Measurements from ENCODE around the gene DOCK9.

Gene DOCK9

DNA sequence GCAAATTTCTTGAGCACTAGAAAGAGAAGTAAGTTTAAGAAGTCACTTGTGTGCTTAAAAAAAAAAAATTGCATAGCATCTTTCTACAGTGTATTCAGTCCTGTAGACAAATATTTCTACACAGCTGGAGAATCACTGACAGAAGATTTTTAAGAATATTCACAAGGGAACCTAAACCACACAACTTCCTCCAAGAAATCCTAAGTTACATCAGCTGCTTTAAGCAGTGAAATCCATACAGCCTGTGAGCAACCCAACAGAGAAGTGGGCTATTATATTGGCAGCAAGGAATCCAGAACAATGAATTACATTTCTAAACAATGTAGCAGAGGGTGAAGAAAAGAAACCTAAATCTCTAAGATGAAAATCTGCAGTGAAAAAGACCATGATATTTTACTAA lies 1.5 kb downstream of the DOCK9 start:
- DNase-seq = no peak

DNA sequence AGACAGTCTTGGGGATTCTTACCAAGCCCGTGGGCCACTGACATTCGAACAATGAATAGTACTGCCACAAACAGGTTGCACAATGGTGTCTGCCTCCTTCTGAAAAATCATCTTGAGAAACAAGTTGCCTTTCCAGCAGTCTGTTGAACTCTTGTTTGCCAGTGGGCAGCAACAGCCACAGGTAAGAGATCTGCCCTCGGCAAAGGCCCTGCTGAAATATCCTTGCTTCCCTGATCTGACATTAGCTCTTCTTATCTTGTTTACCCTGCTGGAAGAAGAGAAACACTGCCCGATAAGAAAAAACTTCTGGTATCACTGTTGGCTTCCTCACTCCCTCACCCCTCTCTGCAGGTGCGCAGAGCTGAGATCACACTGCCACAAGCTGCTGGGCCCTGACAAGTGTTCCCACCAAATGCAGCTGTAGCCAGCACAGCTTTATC lies 2.0 kb downstream of the DOCK9 start:
- peak; percentile 18 for DNase-seq

DNA sequence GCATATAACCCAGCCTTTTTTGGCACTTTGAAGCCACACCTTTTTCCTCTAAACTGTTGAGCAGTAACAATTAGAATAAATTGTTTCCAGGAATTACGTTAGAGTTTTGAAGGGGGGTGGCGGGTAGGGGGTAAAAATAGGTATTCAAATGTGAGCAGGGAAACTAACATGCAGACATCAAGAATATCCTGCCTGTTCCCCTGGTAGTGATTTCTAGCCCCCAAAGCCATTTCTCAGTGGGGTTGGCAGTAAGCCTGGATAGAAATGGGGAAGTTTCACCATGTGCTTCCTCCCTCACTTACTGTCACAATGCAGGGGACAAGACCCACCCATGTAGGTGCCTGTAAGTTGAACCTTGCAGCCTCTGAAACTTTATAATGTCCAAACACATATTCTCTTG lies 3.8 kb downstream of the DOCK9 start:
- no peak for DNase-seq

DNA sequence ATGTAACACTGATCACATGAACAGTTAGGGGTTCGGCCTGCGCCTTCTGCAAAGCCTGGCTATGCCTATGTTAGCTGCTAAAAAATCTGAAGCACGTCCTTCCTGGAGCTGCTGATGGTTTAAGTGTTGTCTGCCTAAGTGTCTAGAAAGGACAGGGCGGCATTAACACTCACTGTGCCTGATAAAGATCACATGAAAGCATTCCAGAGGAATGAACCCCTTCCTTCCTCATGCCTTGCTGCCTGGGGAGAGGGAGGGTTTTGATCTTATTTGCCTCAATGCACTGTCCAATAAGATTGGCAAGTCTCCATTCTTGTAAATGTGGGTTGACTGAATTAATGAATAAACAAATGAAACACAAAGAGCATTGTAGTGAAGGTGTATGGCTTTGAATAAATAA lies 5.2 kb downstream of the DOCK9 start:
- DNase-seq = no peak

DNA sequence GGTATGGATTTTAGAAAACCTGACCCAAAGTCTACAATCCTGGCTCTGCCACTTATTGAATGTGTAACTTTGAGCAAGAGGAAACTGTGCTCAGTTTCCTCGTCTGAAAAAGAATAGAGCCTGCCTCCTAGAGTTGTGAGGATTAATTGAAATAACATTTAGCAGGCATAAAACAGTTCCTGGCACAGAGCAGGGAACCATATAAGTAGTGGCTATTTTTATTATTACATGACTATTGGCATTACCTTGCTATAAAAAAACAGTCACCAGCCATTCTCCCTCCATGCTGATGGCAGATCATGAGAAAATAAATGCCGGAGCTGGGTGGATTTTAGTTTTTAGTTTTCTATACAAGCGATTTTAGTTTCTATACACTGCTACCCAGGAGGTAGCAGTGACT lies 5.8 kb downstream of the DOCK9 start:
- DNase-seq = no peak

DNA sequence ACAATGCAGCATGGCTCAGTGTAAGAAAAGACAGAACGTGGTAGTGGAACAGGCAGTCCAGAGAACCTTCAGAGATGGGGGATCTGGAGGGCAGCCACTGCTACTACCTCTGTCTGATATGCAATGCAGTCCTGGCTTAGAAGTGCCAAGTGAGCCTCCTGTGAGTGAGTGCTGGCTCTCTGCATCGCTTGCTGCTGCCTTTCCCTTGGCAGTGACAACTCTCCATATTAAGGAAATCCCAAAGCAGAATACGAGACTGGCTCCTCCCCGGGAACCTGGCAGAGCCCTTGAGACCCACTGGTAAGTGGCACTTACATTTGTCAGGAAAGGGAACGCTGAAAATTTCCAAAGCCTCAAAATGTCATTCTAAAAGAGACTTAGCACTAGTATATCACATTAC lies 7.5 kb downstream of the DOCK9 start:
- DNase-seq = no peak

DNA sequence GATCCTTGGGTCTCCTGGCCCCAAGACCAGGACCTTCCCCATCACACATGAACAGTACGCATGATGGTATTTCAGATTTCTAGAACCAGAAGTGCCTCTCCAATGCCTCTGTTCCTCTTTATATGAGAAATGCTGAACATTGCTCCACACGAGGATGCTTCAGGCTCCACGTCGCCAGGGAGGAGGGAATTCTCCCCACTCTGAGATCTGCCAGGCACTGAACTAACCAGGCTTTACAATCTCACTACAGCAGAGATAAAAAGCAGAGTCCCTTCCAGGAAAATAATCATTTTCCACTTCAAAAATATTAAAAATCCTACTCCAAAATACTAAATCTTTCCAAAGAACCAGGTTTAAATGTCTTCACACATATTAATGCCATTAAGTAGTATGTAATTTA lies 10.4 kb downstream of the DOCK9 start:
- no peak for DNase-seq

DNA sequence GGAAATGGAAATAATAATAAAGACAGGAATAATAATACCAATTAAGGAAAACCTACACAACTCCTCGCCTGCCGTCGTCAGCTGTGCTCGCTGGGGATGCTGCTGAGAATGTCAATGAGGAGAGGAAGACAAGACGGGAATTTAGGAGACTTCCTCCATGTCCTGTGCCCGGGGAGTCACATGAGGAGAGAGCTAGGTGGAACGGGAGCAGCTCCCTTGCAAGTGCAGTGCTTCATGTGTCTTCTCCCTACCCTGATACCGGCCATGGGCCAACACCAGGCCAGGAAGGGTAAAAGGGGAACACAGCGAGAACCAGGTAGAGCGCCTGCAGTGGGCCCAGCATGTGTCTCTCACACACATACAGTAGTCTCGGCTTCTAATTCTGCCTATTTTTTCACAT lies 11.8 kb downstream of the DOCK9 start:
- DNase-seq = no peak

DNA sequence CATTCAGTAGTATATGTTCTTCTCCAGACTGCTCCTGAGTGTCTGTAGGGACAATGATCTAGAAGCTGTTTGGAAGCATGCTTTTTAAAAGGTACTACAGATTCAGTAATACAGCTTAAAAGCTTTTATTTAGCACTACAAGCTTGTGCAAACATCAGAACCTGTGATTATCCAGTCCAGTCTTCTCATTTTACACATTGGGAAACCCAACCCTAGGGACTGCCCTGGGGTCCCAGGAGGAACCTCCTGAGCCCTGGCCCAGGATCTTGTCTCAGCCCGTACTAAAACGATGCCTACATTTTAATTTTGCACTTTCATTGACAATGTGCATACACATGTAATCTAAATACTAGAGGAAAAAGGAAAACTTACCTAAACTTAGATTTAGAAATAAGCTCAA lies 12.5 kb downstream of the DOCK9 start:
- no peak for DNase-seq

DNA sequence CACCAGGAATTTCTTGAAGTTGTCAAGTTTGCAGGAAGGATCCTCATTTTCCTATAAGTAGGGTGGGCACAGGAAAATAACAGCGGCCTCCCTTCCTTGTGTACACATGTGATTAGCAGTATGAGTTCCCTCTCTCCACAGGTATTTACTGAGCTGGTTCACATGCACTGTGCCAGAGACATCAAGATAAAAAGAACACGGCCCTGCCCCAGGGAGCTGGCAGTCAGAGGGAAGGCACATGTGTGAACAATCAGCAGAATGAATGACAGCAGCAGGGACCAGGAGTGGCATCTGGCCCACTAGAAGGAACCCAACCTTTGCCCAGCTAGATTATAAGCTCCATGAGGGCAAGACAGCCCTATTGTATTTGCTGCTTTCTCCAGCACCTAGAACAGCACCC lies 13.9 kb downstream of the DOCK9 start:
- no peak for DNase-seq

DNA sequence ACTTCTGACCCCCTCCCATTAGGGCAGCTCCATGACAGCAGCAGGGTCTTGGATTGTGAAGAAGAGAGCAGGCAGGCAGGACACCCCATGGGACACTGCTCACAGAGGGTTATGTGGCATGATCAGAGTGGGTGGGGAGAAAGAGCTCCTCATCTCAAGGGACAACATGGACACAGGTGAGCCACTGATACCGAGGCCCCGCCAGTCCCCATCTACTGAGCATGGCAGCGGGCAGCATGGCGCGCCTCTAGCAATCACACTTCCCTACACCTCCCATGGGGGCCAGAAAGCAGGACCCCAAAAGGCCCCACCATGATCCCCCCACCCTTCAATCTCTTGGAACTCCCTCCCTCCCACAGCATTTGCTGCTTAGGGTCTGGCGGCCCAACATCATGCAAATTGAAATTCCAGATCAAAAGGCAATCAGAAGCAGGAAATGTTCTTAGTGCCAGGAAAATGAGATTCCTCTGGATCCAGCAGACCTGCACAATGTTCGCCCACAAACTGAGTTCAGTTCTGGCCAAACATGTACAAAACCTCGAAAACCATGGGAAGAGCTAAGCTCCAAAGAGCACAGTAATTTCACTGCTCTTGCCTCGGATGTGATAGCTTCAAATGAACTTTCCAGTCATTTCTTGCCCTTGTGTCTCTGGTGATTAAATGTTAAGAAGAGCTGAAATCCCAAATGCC lies 14.8 kb downstream of the DOCK9 start:
- no peak for DNase-seq

DNA sequence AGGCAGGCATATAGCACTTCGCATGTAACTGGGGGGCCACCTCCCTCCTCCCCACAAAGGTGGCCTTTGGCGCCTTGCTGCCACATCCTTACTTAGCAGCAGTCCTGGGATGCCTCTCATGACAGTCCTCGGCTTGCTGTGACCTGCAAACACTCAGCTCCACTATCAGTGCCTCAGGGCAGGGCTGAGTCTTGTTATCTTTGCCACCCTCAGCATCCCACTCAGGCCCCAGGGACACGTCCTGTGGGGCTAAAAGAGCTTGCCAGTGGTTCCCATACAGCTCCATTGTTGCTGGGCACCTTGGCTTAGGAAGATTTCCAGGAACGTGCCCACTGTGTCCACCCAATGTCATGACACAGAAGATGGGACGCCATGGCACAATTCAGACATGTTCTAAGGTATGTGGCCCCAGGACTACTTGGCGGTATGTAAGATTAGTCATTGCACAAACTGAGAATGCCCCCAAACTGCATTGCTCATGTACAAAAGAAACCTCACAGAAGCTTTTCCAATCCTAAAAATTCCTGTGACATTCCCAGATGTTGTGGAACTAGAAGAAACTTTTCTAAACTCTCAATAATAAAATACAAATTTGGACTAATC lies 16.3 kb downstream of the DOCK9 start:
- DNase-seq = no peak

DNA sequence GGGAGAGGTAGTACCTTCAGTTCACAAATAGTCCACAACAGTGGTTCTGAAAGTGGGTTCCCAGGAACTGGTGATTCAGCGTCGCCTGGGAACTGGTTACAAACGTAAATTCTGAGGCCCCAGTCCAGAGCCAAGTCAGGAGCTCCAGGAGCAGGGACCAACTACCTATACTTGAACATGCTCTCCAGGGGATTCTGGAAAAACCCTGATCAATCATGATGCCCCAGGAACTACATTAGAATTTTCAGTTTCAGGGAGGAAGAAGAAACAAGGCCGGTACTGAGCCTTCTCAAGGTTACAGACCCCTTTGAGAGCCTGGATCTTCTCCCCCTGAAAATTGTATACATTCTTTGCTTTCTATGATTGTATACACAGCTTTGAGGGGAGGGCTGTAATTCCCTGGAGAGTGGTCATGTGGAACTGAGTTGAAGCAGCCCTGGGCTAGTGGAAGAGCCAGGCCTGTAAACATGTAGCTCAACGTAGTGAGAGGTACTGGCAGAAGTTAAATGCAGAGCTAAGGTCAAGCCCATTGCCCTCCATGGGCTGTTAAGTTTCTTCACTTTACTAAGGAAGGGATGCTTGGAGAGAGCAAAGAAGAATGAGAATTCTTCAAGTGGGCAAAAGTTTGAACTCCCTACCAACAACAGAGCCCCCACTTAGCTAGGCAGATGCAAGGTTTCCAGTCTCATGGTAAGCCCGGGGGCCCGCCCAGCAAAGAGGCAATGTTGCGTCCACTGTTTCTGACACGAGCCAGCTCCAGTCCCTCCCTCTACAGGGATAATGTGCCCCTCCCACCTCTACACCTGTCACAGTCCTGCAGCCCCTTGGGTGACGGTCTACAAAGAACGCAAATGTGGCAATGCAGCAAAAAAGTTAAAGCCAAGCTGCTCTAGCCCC lies 17.0 kb downstream of the DOCK9 start:
- no peak for DNase-seq

DNA sequence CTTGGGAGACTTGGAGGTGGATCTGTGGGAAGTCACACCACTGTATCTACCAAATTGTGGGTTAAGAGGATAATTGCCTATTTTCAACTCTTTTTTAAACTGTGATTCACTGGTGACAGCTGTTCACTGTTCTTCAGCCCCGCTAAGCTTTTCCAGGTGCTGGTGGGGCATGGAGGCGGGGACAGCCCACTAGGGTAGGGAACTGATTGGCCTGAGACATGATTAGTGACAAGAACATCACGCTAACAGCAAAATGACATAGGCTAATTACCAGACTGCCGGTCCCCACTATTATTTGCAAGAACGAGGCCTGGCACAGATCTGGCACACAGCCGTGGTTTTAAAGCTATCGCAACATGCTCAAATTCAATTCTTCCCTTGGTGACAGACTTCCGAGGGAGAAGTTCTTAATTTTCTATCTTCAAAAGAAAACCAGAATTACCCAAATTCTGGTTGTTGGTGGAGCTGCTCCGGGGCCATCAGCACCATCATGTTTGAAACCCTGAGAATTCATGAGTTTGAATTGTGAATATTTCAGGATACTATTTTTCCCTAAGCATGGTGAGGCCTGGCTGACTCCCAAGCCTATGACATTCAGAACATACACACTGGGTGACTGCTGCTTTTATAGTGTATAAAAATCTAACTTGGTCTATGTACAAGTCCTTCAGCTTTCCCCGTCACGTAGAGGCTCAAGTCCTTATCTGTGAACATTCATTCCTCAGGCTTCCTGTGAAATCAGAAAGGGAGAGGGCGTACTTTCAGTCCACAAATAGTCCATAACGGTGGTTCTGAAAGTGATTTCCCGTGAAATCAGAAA lies 17.9 kb downstream of the DOCK9 start:
- DNase-seq = no peak

DNA sequence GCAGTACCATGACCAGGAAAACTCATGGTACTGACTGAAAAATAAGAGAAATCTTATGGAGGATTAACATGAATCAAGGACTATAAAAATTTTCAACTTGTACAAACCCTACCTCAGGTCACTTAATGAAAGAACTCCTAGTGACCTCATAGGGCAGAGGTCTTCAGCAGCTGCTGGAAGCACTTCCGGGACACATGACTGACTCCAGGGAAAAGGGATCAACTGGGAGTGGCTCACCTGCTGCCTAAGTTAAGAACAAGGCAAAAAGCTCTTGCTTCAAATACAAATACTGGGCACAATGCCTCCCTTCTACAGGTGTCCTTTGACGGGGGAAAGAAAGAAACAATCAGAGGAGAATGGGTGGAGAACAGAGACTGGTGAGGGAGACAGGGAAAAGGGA lies 18.6 kb downstream of the DOCK9 start:
- DNase-seq = no peak

DNA sequence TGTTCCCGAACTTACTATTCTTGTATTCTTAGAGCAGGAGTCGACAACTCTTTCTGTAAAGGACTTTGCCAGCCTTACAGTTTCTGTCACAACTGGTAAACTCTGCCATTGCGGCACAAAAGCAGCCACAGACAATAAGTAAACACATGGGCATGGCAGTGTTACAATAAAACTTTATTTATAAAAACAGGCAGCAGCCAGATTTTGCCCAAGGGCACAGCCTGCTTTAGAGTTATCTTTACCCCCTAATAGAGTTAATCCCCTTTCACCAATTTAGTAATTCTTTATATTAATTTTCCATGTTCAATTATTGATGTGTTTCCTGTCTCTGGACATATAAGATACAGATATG lies 19.4 kb downstream of the DOCK9 start:
- no peak for DNase-seq

DNA sequence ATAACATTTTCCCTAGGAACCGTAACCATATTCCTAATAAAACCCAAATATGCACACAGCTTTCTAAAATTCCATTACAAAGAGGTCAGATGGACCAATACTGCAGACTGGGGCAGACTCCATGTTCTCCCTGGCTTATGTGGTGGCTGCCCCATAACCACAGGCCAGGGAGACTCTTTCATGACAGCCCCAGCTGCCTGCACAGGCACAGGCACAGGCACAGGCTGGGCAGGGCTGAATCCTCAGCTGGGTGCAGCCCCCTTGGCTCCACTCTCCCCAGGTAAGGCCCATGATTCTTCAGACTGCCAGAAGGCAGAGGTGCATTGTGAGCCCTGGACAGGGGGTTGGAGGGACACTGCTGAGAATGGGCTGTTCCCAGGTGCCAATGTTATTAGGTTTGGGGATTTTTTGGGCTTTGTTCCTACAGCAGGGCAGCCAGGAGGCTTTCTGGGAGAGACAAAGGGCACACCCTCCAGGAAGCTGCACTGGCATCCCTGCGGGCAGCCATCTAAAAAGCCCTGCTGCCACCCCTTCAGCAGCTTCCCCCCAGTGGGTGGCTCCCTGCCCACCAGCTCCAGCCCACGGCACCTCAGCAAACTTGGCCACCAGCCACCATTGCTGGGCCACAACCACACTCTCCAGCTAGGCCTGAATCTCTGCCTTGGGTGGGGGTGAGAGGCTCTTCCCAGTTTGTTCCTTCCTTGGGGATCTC lies 20.0 kb downstream of the DOCK9 start:
- DNase-seq = no peak

DNA sequence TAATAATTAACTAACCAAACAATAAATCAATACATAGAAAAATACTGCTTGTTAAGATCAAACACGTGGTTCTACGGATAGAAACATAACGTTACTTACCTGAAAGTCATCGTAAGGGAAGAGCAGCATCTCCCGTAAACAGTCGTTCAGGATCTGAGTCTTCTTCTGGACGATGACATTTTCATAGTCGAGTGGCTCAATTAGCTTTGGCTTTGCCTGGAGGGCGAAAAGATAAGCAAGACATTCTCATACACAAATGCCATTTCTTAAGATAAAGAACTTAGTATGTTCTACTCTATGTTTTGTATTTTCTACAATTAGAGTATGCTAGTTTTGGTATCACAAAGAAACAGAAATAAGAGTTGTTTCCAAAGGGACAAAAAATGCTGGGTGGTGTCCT lies 22.5 kb downstream of the DOCK9 start:
- no peak for DNase-seq

DNA sequence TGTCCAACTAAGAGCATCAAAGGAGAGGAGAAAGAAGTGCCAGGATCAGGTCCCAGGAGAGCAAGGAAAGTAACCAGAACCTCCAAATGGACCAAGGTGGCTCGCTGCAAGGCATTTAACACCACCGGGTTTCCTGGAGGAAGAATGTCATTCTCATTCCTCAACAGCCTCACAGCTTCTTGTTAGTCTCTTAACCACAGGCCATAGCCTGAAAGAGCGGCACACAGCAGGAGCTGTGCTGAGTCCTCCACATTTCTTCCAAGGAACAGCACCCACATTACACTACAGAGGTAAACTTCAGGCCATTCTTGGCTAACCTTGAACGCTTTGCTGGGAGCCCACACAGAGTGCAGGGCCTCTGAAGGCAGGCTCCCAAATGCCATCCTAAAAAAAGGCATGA lies 23.6 kb downstream of the DOCK9 start:
- no peak for DNase-seq

DNA sequence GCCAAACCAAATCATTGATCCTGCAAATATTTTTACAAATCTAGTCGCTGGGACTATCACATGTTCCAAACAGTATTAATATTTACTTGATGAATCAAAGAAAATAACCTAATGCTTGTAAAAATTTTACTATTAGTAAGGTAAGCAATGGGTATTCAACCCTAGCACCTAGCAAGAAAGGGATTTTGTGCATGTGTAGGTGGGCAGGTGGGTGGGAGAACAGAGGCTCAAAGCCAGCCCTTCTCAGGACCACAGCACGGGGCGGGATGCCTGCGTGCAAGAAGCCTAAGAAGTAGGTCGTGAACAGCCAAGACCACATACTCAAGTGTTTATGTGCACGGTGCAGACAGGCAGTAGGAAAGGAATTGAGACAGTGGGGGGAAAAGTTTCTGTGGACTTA lies 26.6 kb downstream of the DOCK9 start:
- DNase-seq = no peak

DNA sequence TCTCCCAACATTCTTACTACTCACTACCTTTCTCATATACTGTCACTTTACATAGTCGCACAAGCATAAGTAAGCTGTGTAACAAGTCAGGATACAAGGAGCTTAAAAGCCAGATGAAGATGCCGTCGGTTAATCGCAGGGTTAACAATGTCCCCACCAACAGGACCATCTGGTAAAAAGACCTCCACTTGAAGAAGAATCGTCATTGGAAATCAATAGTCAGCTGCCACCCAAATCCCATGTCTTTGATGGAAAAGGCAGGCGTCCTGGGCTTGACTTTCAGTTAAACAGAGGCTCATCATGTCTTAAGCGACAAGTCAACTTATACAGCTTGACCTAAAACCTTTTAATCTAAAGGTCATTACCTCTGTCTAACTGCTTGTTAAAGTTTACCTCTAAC lies 27.2 kb downstream of the DOCK9 start:
- peak; percentile 13 for DNase-seq

DNA sequence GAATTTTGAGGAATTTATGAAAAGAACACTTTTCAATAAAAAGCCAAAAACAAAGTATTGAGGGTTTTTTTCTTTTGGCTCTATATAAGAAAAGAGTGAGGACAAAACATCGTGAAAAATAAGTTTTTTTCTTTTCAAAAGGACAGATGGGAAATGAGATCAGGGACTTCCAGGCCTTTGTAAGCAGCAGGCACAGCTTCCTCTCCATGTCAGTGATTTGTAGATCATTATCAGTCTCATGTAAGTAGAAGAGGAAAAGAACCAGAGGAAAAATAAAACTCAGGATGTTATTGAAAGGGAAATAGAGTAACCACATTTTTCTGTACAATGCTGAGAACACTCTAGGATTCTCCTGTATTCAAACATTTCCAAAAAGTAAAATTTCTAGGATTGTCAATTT lies 29.9 kb downstream of the DOCK9 start:
- DNase-seq = no peak
